GM12892 (cell line): Measurements from ENCODE around the gene FUT8.
"Not testable (repeated sequence)": the region's sequence is repeated elsewhere in the genome, so short reads cannot be mapped to it uniquely, and the experiment has no call there.

Source experiments
- POLR2A ChIP-seq: IDR thresholded peaks from 2 replicates; pipeline ENCODE4 v1.6.1; 2011; ENCODE audit warnings: low read depth, low read length, control low read depth
- POLR2AphosphoS5 ChIP-seq: IDR thresholded peaks from 2 replicates; pipeline ENCODE4 v1.6.1; 2011; ENCODE audit warnings: low read depth, low read length, control low read depth

DNA sequence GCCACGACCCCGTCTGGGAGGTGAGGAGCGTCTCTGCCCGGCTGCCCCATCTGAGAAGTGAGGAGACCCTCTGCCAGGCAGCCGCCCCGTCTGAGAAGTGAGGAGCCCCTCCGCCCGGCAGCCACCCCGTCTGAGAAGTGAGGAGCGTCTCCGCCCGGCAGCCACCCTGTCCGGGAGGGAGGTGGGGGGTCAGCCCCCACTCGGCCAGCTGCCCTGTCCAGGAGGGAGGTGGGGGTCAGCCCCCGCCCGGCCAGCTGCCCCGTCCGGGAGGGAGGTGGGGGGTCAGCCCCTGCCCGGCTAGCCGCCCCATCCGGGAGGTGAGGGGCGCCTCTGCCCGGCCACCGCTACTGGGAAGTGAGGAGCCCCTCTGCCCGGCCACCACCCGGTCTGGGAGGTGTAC is 221.1 kb downstream of the FUT8 start:
- not testable (repeated sequence) for TF ChIP-seq POLR2A, POLR2AphosphoS5
